H4 (cell line): ENCODE measurements around the gene NKD1. TPM values are rescaled to one million over a fixed set of nuclear protein-coding genes. Genes with fewer than 3 reads are reported as not detected.

Source experiments
- DNase-seq: peaks from one replicate; pipeline ENCODE4 v3.0.0-alpha.2; 2015; ENCODE audit warnings: low spot score
- total RNA-seq: library from RNA; depleted of rRNA; stranded (reverse); fragments of >200 nt; shearing (Covaris generic); gene quantifications from 2 replicates; pipeline ENCODE4 v1.2.3, GENCODE V29; 2014

Gene NKD1
- total RNA-seq, 1 experiment from 2014 or later = 0.21 TPM

DNA sequence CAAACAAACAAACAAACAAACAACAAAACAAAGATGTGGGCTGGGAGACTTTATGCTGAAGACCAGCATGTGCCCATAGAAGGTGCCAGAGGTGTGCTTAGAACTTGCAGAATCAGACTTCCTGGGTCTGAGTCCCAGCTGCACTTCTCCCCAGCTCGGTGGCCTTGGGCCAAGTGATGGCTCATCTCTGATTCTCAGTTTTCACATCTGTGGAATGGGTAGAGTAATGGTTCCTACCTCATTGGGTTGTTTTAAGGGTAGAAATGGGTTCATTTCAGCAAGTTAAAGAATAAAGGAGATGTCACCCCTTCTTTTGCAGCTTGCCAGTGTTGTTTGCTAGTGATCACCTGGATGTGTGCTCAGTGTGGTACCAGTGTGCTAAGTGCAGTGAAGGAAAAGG, 10.7 kb downstream of the NKD1 start:
- DNase-seq = no peak

DNA sequence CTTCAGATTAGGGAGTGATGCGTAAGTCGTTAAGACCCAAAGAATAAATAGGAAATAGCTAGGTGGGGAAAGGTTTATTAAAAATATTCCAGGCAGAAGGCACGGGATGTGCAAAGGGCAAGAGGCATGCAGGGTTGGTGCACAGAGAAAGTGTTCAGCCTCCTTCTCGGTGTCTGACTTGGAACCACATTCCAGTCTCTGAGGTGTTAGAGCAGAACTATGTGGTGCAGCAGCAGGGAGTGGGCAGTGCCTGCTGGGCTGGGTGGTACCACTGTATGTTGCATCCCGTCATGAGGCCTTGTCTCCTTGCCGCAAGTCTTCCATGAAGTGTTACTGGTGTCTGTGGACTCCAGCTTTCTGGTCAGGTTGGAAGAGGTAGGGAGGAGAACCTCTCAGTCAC, 11.1 kb downstream of the NKD1 start:
- DNase-seq = no peak

DNA sequence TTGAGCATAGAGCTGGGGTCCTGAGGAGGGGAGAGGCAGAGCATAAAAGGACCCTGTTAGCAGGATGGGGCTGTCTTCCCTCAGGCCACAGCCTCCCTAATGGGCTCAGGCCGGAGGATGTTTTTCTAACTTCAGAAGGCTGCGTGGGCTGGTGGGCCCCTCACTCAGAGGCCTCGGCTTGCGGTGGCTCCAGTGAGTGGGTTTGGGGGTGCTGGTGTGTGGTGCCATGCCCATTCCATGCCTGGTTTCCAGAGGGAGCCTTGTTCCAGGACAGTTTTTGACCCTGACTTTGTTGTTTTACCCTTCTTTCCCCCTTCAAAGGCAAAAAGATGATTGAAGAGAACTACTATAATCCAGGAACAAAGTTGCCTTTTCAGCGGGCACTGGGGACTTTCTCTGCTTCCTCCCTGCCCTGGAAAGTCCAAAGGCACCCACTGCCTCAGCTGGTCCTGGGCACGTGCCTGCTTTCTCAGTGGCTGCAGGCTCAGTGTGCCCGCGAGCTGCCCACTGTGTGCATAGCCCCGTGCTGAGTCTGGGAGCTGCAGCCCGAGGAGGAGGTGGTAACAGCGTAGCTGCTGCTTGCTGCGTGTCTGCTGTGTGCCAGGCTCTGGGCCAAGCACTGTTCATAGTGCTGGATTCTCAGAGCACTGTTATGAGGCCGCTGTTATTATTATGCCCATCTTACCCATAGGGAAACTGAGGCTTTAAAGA, 11.8 kb downstream of the NKD1 start:
- no peak for DNase-seq

DNA sequence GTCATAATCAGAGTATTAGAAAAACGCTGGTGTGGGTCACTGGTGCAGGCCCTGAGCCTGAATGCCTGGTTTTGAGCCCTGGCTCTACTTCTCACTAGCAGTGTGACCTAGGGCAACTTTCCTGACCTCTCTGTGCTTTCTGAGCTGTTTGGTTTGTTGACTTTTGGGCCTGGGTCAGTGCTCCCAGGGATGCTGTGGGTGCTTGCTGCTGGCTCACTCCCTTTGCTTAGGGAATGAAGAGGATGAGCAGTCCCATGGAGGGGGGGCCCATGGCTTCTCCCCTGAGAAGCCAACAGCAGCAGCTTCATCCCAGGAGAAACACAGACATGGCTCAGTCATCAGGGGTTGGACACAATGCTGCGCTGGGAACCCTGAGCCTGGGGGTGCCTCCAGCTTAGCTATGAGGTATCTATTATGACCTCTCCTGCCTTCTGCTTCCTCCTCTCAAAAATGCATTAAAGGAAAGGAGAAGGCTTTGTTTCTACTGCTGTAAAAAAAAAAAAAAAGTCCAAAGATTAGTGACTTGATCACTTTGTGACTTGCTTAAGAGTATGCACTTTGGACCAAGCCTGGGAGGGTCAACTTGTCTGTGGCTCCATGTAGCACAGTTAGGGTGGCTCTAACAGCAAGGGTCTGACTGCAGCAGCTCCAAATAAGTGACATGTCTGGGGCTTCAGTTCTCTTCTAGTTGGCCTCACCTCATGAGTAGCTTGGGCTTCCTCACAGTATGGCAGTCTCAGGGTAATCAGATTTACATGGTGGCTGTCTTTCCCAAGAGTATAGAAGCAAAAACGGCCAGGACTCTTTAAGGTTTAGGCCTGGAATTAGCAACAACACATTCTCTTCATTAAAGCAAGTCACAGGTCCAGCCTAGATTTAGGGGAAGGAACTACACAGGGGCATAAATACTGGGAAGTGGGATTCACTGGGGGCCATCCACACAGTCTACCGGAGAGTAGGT, 13.0 kb downstream of the NKD1 start:
- DNase-seq = no peak

DNA sequence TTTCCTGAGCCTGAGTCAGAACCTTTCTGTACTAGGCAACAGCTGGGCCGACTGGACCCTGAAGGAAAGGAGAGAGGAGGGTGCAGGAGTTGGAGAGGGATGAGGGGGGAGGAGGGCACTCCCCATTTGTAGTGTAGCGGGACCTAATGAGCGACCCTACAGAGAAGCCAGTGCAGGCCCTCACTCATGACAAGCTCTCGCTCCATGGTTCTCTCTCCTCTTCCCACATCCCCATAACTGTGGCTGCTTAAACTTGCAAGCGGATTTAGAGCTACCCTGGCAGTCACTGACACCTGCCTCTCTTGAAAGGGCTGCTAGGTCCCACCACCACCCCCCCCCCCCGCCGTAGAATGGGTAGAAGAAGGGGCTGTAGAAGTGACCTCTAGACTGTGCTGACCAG, 14.5 kb downstream of the NKD1 start:
- DNase-seq = no peak

DNA sequence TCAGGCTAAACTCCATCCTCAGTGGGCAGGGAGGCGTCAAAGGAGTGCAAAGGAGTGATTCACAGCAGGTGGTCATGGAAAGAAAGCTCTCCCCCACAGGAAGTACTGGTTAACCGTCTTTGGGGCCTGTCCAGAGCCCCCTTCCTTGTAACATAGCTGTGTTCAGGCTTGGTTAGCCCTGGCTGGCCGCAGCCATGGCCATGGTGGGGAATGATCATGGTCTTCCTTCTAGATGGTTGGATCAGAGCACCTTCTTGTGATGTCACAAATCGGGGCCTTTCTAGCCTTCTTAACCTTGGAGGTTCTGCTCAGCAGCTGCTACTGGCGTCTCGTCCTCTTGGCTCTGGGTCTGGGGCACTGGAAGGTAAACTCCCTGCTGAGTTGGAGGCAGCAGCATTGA, 15.8 kb downstream of the NKD1 start:
- no peak for DNase-seq

DNA sequence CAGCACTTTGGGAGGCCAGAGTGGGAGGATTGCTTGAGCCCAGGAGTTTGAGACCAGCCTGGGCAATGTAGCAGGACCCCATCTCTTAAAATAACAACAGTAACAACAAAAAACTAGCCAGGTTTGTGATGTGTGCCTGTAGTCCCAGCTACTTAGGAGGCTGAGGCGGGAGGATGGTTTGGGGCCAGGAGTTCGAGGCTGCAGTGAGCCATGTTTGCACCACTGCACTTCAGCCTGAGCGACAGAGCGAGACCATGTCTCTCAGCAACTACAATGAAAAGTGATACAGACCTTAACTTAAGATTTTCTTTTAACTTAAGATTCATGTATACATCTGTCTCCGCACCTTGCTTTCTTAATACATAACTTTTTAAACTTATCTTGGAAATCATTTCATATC, 17.2 kb downstream of the NKD1 start:
- no peak for DNase-seq

DNA sequence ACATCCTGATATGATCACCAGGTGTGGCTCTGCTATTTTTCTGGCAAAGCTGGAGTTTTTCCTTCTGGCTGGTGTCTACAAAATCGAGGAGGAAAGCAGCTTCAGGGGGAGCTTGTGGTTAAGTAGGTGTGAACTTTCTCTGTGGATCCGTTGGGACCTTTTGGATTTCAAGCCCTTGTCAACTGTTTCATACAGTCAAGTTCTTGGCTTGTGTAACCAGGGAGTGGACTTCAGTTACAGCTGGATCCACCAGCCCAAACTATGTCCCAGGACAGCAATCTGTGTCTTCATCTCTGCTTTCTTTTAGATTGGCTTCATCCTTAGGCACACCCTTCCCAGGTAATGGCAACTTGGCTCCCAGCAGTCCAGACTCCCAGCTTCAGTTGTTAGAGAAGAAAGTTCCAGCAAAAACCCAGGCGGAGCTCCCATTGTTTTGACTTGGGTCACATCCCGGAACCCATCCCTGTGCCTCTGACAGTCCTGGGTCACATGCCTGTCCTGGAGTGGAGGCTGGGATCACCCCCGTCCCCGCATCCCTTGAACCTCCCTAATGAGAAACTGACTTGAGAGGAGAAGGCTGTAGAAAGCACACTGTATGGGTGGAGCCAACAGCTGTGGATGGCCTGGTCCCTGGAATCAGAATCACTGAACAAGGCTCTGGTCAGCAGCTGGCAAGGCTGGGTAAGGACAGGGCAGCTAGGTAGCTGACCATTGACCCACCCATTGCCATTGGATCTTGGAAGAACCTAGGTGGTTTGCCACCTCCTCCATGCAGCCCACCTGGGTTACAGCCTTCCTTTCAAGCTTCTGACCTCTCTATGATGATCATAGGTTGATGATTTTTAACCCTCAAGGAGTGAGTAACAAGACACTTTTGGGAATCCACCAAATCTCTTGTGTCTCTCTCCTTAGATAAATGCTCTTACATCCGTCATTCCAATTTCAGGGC, 18.1 kb downstream of the NKD1 start:
- DNase-seq = no peak

DNA sequence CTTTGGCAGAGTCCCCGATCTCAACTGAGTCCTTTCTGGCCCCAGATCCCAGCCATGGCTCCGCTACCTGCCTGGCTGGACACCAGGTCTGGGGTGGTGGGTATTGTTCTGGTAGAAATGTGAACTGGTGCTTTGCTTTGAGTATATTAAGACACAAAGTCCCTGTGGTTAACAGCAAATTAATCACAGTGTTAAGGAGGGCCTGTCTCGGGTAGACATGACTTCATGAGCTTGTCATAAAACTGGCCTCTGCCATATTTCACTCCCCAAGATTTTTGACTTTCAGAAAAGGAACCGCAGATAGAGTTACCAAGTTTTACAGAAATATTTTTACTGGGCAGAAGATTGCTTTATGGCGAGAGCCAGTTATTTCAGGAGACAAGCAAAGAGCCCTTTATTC, 19.5 kb downstream of the NKD1 start:
- DNase-seq = no peak

DNA sequence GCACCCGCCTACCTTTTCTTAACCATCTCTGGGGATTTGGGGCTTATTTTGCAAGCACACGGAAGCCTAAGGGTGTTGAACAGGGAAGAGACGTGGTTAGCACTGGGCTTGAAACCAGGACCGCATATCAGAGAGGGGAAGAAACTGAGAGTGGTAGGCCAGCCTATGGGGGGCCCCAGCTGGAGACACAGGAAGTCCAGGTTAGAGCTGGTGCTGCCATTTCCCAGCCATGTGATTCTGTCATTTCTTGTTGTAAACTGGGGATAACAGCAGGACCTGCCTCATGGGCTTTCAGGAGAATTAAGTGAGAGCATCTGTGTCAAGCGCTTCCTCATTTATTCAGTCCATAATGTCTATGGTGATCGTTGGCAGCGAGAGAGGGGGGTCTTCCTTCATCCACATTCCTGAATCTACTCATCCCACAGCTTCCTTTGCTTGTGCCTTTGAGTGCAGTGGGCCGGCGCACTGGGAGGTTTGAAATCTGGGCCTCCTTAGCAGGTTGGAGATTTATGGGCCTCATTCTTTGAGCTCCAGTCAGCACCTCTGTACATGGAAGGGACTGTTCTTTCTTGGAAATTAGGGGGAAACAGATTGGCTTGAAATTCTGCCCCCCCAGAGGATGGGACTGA, 20.1 kb downstream of the NKD1 start:
- DNase-seq = no peak

DNA sequence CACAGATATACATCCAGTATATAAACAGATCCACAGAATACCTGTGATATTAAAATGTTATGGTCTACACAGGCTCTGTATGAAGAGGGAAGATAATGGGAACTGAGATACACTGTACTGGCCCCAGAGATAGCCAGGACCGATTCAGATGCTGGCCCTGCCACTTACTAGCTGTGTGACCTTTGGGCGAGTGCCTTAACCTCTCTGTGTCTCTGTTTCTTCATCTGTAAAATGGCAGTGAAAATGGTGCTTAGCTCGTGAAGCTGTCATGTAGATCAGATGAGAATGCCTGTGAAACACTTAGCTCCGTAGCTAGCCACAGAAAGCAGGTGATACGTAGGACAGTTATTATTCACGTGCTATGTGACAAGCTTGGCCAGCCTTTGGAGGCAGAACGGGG, 22.2 kb downstream of the NKD1 start:
- no peak for DNase-seq

DNA sequence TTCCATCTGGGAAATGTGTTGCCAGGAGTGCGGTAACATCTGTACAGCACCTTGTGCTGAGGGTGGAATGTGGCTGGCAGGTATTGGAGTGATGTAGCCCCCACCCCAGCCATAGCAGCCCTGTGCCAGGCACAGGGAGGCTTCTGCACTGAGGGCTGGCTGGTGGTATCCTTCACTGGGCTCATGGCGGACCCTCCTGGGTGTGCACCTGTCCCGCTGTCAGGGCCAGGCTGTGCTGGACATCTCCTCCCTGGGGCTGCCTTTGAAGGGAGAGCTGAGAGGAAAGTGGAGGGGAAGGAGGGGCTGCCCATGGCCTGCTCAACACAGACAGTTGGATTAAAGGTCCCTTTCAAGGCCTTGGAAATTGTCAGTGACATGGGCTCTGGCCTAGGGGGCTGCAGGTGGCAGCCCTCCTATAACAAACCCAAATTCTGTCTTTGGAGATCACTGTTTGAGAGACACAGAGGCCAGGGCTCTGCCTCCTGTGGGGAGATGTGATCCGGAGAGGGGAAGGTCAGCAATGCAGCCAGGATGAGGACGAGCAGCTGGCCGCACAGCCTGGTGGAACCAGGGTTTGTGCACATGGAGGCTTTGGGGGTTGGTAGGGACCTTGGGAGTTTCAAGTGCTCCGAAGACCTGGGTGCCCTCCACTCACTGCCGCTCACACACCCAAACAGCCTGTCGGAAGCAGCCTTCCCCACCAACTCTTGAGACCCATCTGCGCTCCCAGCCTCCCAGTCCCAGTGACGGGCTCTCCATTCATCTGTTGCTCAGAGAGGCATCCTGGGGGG, 22.8 kb downstream of the NKD1 start:
- DNase-seq = no peak

DNA sequence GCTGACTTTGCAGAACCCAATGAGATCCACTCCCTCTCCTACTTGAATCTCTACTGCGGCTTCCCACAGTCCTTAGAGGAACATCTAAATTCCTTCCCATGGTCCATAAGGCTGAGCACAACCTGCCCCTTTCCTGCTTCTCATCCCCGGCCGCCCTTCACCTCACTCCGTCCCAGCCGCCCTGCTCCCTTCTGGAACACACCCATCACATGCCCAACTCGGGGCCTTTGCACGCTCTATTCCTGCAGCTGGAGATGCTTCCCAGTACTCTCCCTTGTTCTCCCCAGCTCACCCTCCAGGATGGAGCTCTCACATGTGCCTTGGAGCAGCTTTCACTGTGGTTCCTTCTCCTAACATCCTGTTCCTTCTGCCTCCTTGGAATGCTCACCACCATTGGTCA, 23.6 kb downstream of the NKD1 start:
- no peak for DNase-seq

DNA sequence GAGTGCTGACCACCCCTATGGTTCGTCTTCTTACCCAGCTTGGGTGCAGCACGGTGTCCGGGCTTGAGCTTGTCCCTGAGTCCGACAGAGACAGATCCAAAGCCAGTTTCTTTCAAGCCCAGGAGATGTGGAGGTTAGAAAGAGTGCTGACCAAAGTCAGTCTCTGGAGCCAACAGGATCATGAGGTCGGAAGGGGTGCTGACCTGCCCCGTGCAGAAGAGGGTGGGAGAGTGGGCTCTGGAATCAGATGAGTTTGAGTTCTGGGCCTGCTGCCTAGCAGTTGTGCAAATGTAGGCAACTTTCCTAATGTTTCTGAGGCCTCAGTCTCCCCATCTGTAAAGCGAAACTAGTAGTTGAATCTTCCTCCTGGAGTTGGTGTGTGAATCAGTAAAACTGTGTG, 24.5 kb downstream of the NKD1 start:
- DNase-seq = no peak

DNA sequence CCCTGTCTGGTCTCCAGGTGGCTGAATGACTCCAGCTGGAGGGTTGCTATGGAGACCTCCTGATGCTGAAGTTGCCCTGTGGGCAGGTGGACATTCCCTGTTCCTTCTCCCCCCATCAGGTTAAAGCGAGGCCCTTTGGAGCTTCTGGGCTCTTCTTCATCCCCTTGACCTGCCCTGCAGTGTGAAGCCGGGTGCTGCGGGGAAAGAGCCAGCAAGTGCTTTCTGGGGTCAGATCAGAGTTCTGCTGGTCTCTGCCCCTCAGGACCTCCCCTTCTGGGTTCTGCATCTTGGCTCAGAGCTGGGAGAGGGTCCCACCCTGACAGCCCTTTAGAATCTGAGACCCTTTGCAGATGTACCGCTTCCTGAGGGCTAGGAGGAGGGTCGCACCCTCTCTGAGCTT, 25.1 kb downstream of the NKD1 start:
- DNase-seq = no peak

DNA sequence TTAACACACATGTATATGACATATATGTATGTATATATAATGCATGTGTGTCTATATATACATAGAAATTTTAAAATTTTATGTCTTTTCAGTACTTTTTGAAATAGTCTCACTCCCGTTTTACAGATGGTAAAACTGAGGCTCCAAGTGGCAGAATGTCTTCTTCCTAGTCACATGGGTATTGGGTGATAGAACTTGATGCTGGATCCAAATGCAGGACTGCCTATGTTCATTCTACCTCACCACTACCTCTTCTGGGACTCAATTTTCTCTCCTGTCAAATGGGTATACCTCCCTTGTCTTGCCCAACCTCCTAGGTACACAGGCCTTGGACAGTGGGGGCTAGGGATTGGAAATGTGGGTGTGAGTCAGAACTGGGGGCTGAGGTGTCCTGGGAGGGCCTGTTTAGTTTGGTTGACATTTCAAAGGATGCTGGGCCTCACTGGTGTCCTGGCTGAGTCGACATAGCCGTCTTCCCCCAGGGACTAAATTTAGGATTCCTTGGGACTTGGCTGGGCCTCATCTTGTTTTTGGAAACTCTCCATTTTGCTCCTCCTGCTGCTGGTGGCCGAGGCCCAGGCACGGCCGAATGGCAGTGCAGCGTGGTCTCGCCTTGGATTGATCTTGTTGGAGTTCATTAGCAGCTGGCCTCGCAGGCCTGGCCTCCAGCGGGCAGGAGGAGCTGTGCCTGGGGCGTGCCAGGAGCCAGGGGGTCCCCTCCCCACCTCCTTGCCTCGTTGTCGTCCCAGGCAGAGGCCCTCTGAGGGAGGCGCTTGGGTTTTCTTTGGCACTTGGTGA, 25.9 kb downstream of the NKD1 start:
- DNase-seq = no peak

DNA sequence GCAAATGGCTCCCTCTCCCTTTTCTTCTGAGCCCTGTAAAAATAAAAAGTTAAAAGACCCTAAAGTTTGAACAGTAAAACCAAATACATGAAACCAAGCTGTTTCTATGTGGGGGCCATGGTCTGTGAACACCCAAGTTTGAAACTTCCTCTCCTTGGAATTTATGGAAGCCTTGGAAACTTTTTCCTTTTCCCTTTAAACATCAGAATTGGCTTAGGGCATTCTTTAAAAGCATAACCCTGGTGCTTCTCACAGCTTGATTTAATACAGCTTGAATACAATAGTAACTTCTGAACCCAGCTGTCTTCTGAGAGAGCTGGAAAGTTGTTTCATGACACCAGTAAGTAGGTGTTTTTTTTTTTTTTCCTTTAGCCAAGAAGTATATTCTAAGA, 26.5 kb downstream of the NKD1 start:
- DNase-seq = no peak

DNA sequence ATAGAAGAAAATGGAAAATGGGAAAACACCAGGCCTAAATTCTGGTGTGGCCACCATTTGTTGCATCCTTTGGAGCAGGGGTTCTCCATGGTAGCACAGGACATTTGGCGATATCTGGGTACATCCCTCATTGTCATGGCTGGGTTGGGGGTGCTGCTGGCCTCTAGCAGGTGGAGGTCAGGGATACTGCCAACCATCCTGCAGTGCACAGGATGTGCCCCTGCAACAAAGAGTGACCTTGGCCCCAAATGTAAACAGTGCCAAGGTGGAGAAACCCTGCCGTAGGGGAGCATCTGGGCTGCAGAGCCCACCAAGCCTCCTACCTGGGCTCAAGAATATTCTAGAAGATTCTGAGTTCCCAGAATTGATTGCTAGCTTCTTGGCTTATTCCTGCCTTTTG, 27.5 kb downstream of the NKD1 start:
- DNase-seq = no peak

DNA sequence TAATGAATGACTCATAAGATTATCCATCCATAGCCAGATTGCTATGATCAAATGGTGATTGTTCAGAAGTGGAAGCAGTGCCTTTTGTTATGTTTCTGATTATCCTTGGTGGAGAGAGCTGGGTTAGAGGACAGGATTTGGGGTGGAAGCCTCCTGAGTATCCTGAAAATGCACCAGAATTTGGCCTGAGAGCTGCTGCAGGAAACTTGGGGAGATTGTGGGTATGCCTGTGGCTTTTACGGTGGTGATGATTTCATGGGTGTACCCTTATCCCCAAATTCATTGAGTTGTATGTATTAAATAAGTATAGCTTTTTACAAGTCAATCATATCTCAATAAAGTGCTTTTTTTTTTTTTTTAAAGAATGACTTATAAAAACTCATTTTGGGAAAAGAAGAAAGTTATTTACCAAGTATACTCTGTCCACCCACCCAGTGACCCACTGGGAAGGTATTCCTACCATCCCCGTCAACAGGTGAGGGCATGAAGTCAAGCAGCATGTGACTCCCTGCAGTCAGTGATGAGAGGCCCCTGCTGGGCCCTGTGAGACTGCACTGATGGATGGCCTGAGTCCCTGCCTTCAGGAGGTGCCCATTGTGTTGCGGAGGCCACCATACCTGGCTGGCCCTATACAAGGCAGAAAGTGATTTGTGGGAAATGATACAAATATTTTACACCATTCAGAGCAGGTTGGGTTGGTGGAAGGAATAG, 28.4 kb downstream of the NKD1 start:
- DNase-seq = no peak
